Central memory CD4-positive, alpha-beta T cell (primary cell): ENCODE results near the gene JAML.

ENCODE experiments used
- DNase-seq: peaks from one replicate; pipeline ENCODE4 v3.0.0; 2022

JAML gene

GRCh38 chr11:118215262-118215661 lies 9.5 kb downstream of the JAML start:
- peak; percentile 21 for DNase-seq

- no peak for DNase-seq
Observed at GRCh38 chr11:118214210-118214914, 10.4 kb downstream of the JAML start.

GRCh38 chr11:118213781-118214180 lies 11.0 kb downstream of the JAML start:
- DNase-seq, result no peak

- no peak for DNase-seq
Observed at GRCh38 chr11:118213201-118213600, 11.6 kb downstream of the JAML start.

- no peak for DNase-seq
Observed at GRCh38 chr11:118212781-118213191, 12.0 kb downstream of the JAML start.

GRCh38 chr11:118212131-118212725 lies 12.6 kb downstream of the JAML start:
- DNase-seq, result no peak

- DNase-seq, result no peak
Observed at GRCh38 chr11:118211006-118211405, 13.8 kb downstream of the JAML start.

- DNase-seq, result no peak
Observed at GRCh38 chr11:118210323-118210722, 14.5 kb downstream of the JAML start.

GRCh38 chr11:118209033-118209432 lies 15.8 kb downstream of the JAML start:
- no peak for DNase-seq

- no peak for DNase-seq
Observed at GRCh38 chr11:118207079-118207478, 17.7 kb downstream of the JAML start.

- DNase-seq, result no peak
Observed at GRCh38 chr11:118206391-118207031, 18.3 kb downstream of the JAML start.

- no peak for DNase-seq
Observed at GRCh38 chr11:118205606-118206378, 19.0 kb downstream of the JAML start.

GRCh38 chr11:118202599-118203422 lies 22.0 kb downstream of the JAML start:
- peak; percentile 77 for DNase-seq

GRCh38 chr11:118201966-118202365 lies 22.8 kb downstream of the JAML start:
- no peak for DNase-seq

GRCh38 chr11:118200901-118201680 lies 23.7 kb downstream of the JAML start:
- DNase-seq, result peak; percentile 59

GRCh38 chr11:118200497-118200896 lies 24.3 kb downstream of the JAML start:
- DNase-seq, result no peak

- no peak for DNase-seq
Observed at GRCh38 chr11:118199135-118199534, 25.7 kb downstream of the JAML start.

GRCh38 chr11:118198370-118198769 lies 26.4 kb downstream of the JAML start:
- DNase-seq, result peak; percentile 73

GRCh38 chr11:118194835-118195627 lies 29.8 kb downstream of the JAML start:
- DNase-seq, result no peak

- DNase-seq, result no peak
Observed at GRCh38 chr11:118193910-118194566, 30.8 kb downstream of the JAML start.
